ENCODE measurements around the gene HNRNPH2. TPM values are rescaled to one million over a fixed set of nuclear protein-coding genes. Genes with fewer than 3 reads are reported as not detected.

Gene HNRNPH2
- polyA plus RNA-seq, 2 of the 4 experiments (the other 2 are of a cell fraction), result 55.4 to 86.5 TPM

DNA sequence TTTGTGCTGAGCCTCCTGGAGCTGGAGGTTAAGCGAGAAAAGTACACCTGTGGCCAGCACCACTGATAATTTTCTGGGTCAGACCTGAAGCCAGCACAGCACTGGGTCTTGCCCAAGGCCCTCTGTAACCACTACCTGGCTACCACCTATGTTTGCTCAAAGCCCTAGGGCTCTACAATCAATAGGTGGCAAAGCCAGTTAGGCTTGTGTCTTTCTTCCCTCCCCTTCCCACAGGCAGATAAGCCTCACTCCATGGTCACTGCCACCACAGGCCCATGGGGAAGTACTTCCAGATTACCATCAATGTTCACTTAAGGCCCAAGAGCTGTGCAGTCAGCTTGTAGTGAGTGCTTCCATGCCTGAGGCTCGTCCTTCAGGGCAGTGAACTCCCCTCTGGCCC, 42.1 kb downstream of the HNRNPH2 start:
- ChIA-PET POLR2A (no interaction called here), CTCF (interaction anchor here (1.3 kb wide), 1 partner anchor 35 kb away, joined by 4 read pairs; no protein-coding TSS in a partner anchor)
- ATAC-seq (no peak), DNase-seq (ENCODE audit: low read depth in 1 of 2, low spot score in 1 of 2) (no peak), FAIRE-seq (no peak)
- WGBS (ENCODE audit: missing lambda C conversion rate), result 27% methylated on average over 2 of the region's 2 CpGs
- H3K4me1 ChIP-seq, result no peaks in the 10 kb centered on the region
- H3K9me3 ChIP-seq, result no peaks in the 10 kb centered on the region
- H3K4me2 ChIP-seq, result no peak overlapping the region
- H3K27ac ChIP-seq, result no peak overlapping the region
- no peak for TF ChIP-seq EHMT2 (IDR thresholded peaks at IDR 0.05; ENCODE audit: low read depth)
- TF ChIP-seq ZFP36 (IDR thresholded peaks at IDR 0.05; ENCODE audit: borderline replicate concordance, partially characterized antibody), result no peak
- no peak for TF ChIP-seq HES2 (IDR thresholded peaks at IDR 0.05)
- no peak for TF ChIP-seq PHF8 (IDR thresholded peaks at IDR 0.05; ENCODE audit: borderline replicate concordance, low read depth)
- TF ChIP-seq NPAS2 (CRISPR knock-in tag; IDR thresholded peaks at IDR 0.05; ENCODE audit: borderline replicate concordance), result no peak
- no peak for TF ChIP-seq NR3C1 (IDR thresholded peaks at IDR 0.05)
- TF ChIP-seq, protein P1, sequence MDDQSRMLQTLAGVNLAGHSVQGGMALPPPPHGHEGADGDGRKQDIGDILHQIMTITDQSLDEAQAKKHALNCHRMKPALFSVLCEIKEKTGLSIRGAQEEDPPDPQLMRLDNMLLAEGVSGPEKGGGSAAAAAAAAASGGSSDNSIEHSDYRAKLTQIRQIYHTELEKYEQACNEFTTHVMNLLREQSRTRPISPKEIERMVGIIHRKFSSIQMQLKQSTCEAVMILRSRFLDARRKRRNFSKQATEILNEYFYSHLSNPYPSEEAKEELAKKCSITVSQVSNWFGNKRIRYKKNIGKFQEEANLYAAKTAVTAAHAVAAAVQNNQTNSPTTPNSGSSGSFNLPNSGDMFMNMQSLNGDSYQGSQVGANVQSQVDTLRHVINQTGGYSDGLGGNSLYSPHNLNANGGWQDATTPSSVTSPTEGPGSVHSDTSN (IDR thresholded peaks at IDR 0.05), result no peak
- TF ChIP-seq RAD21 (conservative IDR thresholded peaks at IDR 0.05 in 1 of 2, IDR thresholded peaks at IDR 0.05 in 1 of 2), result no peak
- TF ChIP-seq MAZ (IDR thresholded peaks at IDR 0.05; ENCODE audit: borderline replicate concordance, low read depth, low read length), result no peak
- no peak for TF ChIP-seq KDM1A (IDR thresholded peaks at IDR 0.05; ENCODE audit: low read depth)
- H3K4me3 ChIP-seq, result no peak overlapping the region

DNA sequence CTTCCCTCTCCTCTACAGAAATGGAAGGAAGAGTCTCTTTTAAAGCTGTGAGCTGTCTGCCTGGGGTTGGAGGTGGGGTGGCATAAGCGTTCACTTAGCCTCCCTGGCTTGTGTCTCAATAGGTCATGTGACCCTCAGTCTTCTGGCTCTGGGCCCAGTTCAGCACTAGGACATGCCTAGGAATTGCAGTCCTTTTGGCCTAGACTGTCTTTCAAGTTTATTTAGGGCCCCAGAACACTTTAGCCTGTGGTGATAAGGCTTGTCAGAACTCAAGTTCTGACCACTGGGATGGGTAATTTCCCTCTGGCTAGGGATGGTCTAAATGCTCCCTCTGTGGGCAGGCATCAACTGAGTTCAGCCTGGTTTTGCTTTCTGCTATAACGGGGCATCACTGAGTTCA, 42.9 kb downstream of the HNRNPH2 start:
- 28% methylated on average over 2 of the region's 2 CpGs for WGBS (ENCODE audit: missing lambda C conversion rate)
- Histone ChIP-seq H3K4me3 (no peak overlapping the region), H3K4me1 (no peaks in the 10 kb centered on the region), H3K9me3 (no peaks in the 10 kb centered on the region), H3K27ac (no peak overlapping the region), H3K4me2 (no peak overlapping the region)
- CTCF ChIA-PET, result no interaction called here
- TF ChIP-seq KDM5A (IDR thresholded peaks at IDR 0.05) (no peak), FOXS1 (CRISPR knock-in tag; IDR thresholded peaks at IDR 0.05) (no peak), RCOR1 (IDR thresholded peaks at IDR 0.05; ENCODE audit: low read depth, low read length) (no peak), CEBPB (IDR thresholded peaks at IDR 0.05) (no peak), ESRRA (IDR thresholded peaks at IDR 0.05; ENCODE audit: borderline replicate concordance, low read length) (no peak), SMC3 (IDR thresholded peaks at IDR 0.05) (no peak)
- ATAC-seq (no peak), DNase-seq (ENCODE audit: low read depth in 1 of 2, low spot score in 1 of 2) (no peak), FAIRE-seq (no peak)
- POLR2A ChIA-PET, result no interaction called here

- ChIA-PET CTCF (no interaction called here), POLR2A (no interaction called here)
- Histone ChIP-seq H3K9me3 (no peaks in the 10 kb centered on the region), H3K4me1 (no peaks in the 10 kb centered on the region), H3K4me2 (no peak overlapping the region), H3K27ac (no peak overlapping the region), H3K4me3 (no peak overlapping the region)
- DNase-seq (ENCODE audit: low read depth in 1 of 2, low spot score in 1 of 2), result no peak
- 35% methylated on average over 3 of the region's 3 CpGs for WGBS (ENCODE audit: missing lambda C conversion rate)
- no peak for FAIRE-seq
- TF ChIP-seq ATOH8 (CRISPR knock-in tag; IDR thresholded peaks at IDR 0.05; ENCODE audit: low read depth) (no peak), TP53 (CRISPR knock-in tag; IDR thresholded peaks at IDR 0.05) (no peak), SMC3 (IDR thresholded peaks at IDR 0.05) (no peak), HOXA7 (CRISPR knock-in tag; IDR thresholded peaks at IDR 0.05) (no peak), RAD21 (conservative IDR thresholded peaks at IDR 0.05 in 1 of 2, IDR thresholded peaks at IDR 0.05 in 1 of 2) (no peak), HEYL (CRISPR knock-in tag; IDR thresholded peaks at IDR 0.05) (no peak), RNF2 (IDR thresholded peaks at IDR 0.05; ENCODE audit: borderline replicate concordance, low read depth) (no peak), HES2 (IDR thresholded peaks at IDR 0.05) (no peak), ZC3H11A (IDR thresholded peaks at IDR 0.05) (no peak), CBX8 (IDR thresholded peaks at IDR 0.05) (no peak), HOXB13 (CRISPR knock-in tag; IDR thresholded peaks at IDR 0.05; ENCODE audit: low read depth) (no peak), FOSL2 (IDR thresholded peaks at IDR 0.05) (no peak), FOSL2 (CRISPR knock-in tag; IDR thresholded peaks at IDR 0.05) (no peak), CBX2 (IDR thresholded peaks at IDR 0.05; ENCODE audit: borderline replicate concordance, low read depth) (no peak), NFE2L2 (conservative IDR thresholded peaks at IDR 0.05; ENCODE audit: low read length) (no peak), BHLHE40 (IDR thresholded peaks at IDR 0.05; ENCODE audit: low read depth, low read length) (no peak), MAX (IDR thresholded peaks at IDR 0.05) (no peak), EHMT2 (IDR thresholded peaks at IDR 0.05; ENCODE audit: low read depth) (no peak)
- TF ChIP-seq, protein P2, sequence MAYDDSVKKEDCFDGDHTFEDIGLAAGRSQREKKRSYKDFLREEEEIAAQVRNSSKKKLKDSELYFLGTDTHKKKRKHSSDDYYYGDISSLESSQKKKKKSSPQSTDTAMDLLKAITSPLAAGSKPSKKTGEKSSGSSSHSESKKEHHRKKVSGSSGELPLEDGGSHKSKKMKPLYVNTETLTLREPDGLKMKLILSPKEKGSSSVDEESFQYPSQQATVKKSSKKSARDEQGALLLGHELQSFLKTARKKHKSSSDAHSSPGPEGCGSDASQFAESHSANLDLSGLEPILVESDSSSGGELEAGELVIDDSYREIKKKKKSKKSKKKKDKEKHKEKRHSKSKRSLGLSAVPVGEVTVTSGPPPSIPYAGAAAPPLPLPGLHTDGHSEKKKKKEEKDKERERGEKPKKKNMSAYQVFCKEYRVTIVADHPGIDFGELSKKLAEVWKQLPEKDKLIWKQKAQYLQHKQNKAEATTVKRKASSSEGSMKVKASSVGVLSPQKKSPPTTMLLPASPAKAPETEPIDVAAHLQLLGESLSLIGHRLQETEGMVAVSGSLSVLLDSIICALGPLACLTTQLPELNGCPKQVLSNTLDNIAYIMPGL (CRISPR knock-in tag; IDR thresholded peaks at IDR 0.05; ENCODE audit: borderline replicate concordance), result no peak
- ATAC-seq, result no peak
Observed at GRCh38 chrX:101452056-101452455, 44.0 kb downstream of the HNRNPH2 start.

All from A549 (cell line).